DOHH2 (cell line): ENCODE data around the gene ZSWIM6.

Source experiments
- H3F3A ChIP-seq: fragments of 200-600 bp; sonication (generic), shearing (Covaris generic); 2 replicates; pipeline ENCODE4 v1.6.0; 2016; ENCODE audit warnings: antibody characterized with exemption, mild to moderate bottlenecking; ENCODE audit not compliant: control insufficient read depth, insufficient read depth
- H3K27ac ChIP-seq: fragments of 200-600 bp; sonication (generic); 2 replicates; pipeline ENCODE4 v1.5.1; 2014; ENCODE audit warnings: low read depth, mild to moderate bottlenecking, low read length, moderate library complexity
- H3K27me3 ChIP-seq: fragments of 200-600 bp; sonication (generic); 2 replicates; pipeline ENCODE4 v1.6.1; 2014; ENCODE audit warnings: mild to moderate bottlenecking, low read length, mixed read lengths; ENCODE audit not compliant: control insufficient read depth
- H3K36me3 ChIP-seq: fragments of 200-600 bp; sonication (generic); 2 replicates; pipeline ENCODE4 v1.6.1; 2014; ENCODE audit warnings: mild to moderate bottlenecking, low read length, moderate library complexity, mixed read lengths; ENCODE audit not compliant: control insufficient read depth
- H3K4me1 ChIP-seq: fragments of 200-600 bp; sonication (generic); 2 replicates; pipeline ENCODE4 v1.6.1; 2014; ENCODE audit warnings: mild to moderate bottlenecking, low read length, mixed read lengths; ENCODE audit not compliant: control insufficient read depth
- H3K4me2 ChIP-seq: fragments of 200-600 bp; sonication (generic); 2 replicates; pipeline ENCODE4 v1.6.0; 2014; ENCODE audit warnings: mild to moderate bottlenecking, low read length, moderate library complexity
- H3K4me3 ChIP-seq: fragments of 200-600 bp; sonication (generic); 2 replicates; pipeline ENCODE4 v1.5.1; 2014; ENCODE audit warnings: mild to moderate bottlenecking, low read length, mixed read lengths
- H3K79me2 ChIP-seq: fragments of 200-600 bp; sonication (generic); 2 replicates; pipeline ENCODE4 v1.6.1; 2014; ENCODE audit warnings: mild to moderate bottlenecking, low read length, mixed read lengths; ENCODE audit not compliant: control insufficient read depth
- H3K9me2 ChIP-seq: fragments of 200-600 bp; sonication (generic); replicated peaks from 2 replicates; pipeline ENCODE4 v1.6.1; 2014; ENCODE audit warnings: mild to moderate bottlenecking, low read length, mixed read lengths; ENCODE audit not compliant: control insufficient read depth
- H3K9me3 ChIP-seq: fragments of 200-600 bp; sonication (generic); 2 replicates; pipeline ENCODE4 v1.6.1; 2014; ENCODE audit warnings: antibody characterized with exemption, low read length, mixed read lengths; ENCODE audit not compliant: control insufficient read depth, insufficient read depth
- H4K20me1 ChIP-seq: fragments of 200-600 bp; sonication (generic); 2 replicates; pipeline ENCODE4 v1.6.0; 2014; ENCODE audit warnings: low read depth, mild to moderate bottlenecking, antibody characterized with exemption, low read length, moderate library complexity; ENCODE audit not compliant: control insufficient read depth, insufficient read depth
- CTCF ChIP-seq: fragments of 200-600 bp; sonication (generic); IDR thresholded peaks from one replicate; pipeline ENCODE4 v1.5.1; 2014; ENCODE audit warnings: antibody characterized with exemption, mild to moderate bottlenecking, low read depth, low read length; ENCODE audit not compliant: poor library complexity, severe bottlenecking
- EZH2phosphoT487 ChIP-seq: fragments of 200-600 bp; sonication (generic); IDR thresholded peaks from 2 replicates; pipeline ENCODE4 v1.6.1; 2017; ENCODE audit warnings: borderline replicate concordance, mild to moderate bottlenecking, antibody characterized with exemption, low read length, moderate library complexity, mixed read lengths

The ZSWIM6 gene

GRCh38 chr5:61461926-61462325 lies 129.9 kb downstream of the ZSWIM6 start:
- Histone ChIP-seq H4K20me1 (no peaks in the 10 kb centered on the region), H3K9me2 (no peaks in the 10 kb centered on the region), H3K27ac (no peak overlapping the region), H3K36me3 (no peaks in the 10 kb centered on the region), H3K4me1 (no peaks in the 10 kb centered on the region), H3K9me3 (no peaks in the 10 kb centered on the region), H3K4me3 (no peak overlapping the region), H3K27me3 (no peaks in the 10 kb centered on the region), H3F3A (no peaks in the 10 kb centered on the region), H3K4me2 (no peak overlapping the region), H3K79me2 (no peaks in the 10 kb centered on the region)
- TF ChIP-seq EZH2phosphoT487 = no peak
- no peak for TF ChIP-seq CTCF

GRCh38 chr5:61463596-61463995 lies 131.5 kb downstream of the ZSWIM6 start:
- no peaks in the 10 kb centered on the region for H3K36me3 ChIP-seq
- no peaks in the 10 kb centered on the region for H3K4me1 ChIP-seq
- H3K27ac ChIP-seq = no peak overlapping the region
- H3K27me3 ChIP-seq = no peaks in the 10 kb centered on the region
- no peaks in the 10 kb centered on the region for H3K79me2 ChIP-seq
- TF ChIP-seq CTCF (no peak), EZH2phosphoT487 (no peak)
- H3K9me3 ChIP-seq = no peaks in the 10 kb centered on the region
- no peaks in the 10 kb centered on the region for H3K9me2 ChIP-seq
- no peak overlapping the region for H3K4me3 ChIP-seq
- H4K20me1 ChIP-seq = no peaks in the 10 kb centered on the region
- H3F3A ChIP-seq = no peaks in the 10 kb centered on the region
- H3K4me2 ChIP-seq = no peak overlapping the region

- Histone ChIP-seq H4K20me1 (no peaks in the 10 kb centered on the region), H3K4me2 (no peak overlapping the region), H3K4me3 (no peak overlapping the region), H3K79me2 (no peaks in the 10 kb centered on the region), H3F3A (no peaks in the 10 kb centered on the region), H3K27ac (no peak overlapping the region), H3K4me1 (no peaks in the 10 kb centered on the region), H3K27me3 (no peaks in the 10 kb centered on the region), H3K36me3 (no peaks in the 10 kb centered on the region), H3K9me2 (no peaks in the 10 kb centered on the region), H3K9me3 (no peaks in the 10 kb centered on the region)
- TF ChIP-seq EZH2phosphoT487 (no peak), CTCF (no peak)
These were observed 132.5 kb downstream of the ZSWIM6 start for GRCh38 chr5:61464512-61464911.

GRCh38 chr5:61465066-61465465 lies 133.0 kb downstream of the ZSWIM6 start:
- Histone ChIP-seq H4K20me1 (no peaks in the 10 kb centered on the region), H3K9me3 (no peaks in the 10 kb centered on the region), H3K4me3 (no peak overlapping the region), H3K4me2 (no peak overlapping the region), H3K9me2 (no peaks in the 10 kb centered on the region), H3K36me3 (no peaks in the 10 kb centered on the region), H3K79me2 (no peaks in the 10 kb centered on the region), H3K27me3 (no peaks in the 10 kb centered on the region), H3K27ac (no peak overlapping the region), H3F3A (no peaks in the 10 kb centered on the region), H3K4me1 (no peaks in the 10 kb centered on the region)
- no peak for TF ChIP-seq EZH2phosphoT487
- TF ChIP-seq CTCF = no peak
